Caco-2 (cell line): Measurements from ENCODE around the gene SRBD1. TPM values are rescaled to one million over a fixed set of nuclear protein-coding genes. Genes with fewer than 3 reads are reported as not detected.
A peak's percentile ranks its signal among the peaks of the same experiment; 100 is the strongest.

Experiments
- BruUV-seq: library from RNA; stranded (reverse); fragments of 400-500 nt; replicated peaks from 2 replicates; lab custom pipeline; 2021; lab: Mats Ljungman, UMichigan
- CTCF ChIA-PET: fragments of 300-600 bp; sonication (Branson Sonifier 250); formaldehyde crosslinking; loops from one replicate; lab custom pipeline; 2022; ENCODE audit warnings: antibody characterized with exemption; lab: Charles Lee
- POLR2A ChIA-PET: fragments of 300-600 bp; sonication (Branson Sonifier 250); formaldehyde crosslinking; loops from one replicate; lab custom pipeline; 2022; ENCODE audit warnings: antibody characterized with exemption; lab: Charles Lee
- DNase-seq, 2 experiments: peaks; one replicate each; pipeline versions ENCODE4 v3.0.0 to v3.0.0-alpha.2; 2020 to 2022
- H3K27me3 ChIP-seq: replicated peaks from 2 replicates; pipeline ENCODE4 v1.6.0; 2011; ENCODE audit warnings: low read length; ENCODE audit not compliant: control insufficient read depth, insufficient read depth
- H3K36me3 ChIP-seq: 2 replicates; pipeline ENCODE4 v1.5.1; 2011; ENCODE audit warnings: low read length; ENCODE audit not compliant: control insufficient read depth, insufficient read depth
- H3K4me1 ChIP-seq: fragments of 250-450 bp; sonication (Bioruptor Pico); 2 replicates; pipeline ENCODE4 v1.5.1; 2020; ENCODE audit warnings: mild to moderate bottlenecking
- H3K4me3 ChIP-seq: 2 replicates; pipeline ENCODE4 v1.5.1; 2011; ENCODE audit warnings: low read depth, mild to moderate bottlenecking, control low read depth, low read length
- H3K9me3 ChIP-seq: fragments of 250-450 bp; sonication (Bioruptor Pico); 2 replicates; pipeline ENCODE4 v1.5.1; 2020; ENCODE audit warnings: mild to moderate bottlenecking, moderate library complexity
- H3K27ac Mint-ChIP-seq: one replicate; pipeline ENCODE4 v1.8.0; 2022; ENCODE audit warnings: mixed read lengths; ENCODE audit not compliant: unreplicated experiment
- H3K27me3 Mint-ChIP-seq: one replicate; pipeline ENCODE4 v1.8.0; 2022; ENCODE audit warnings: mixed read lengths; ENCODE audit not compliant: insufficient read depth, unreplicated experiment
- H3K36me3 Mint-ChIP-seq: one replicate; pipeline ENCODE4 v1.8.0; 2022; ENCODE audit warnings: mild to moderate bottlenecking, mixed read lengths; ENCODE audit not compliant: insufficient read depth, unreplicated experiment
- H3K4me1 Mint-ChIP-seq: one replicate; pipeline ENCODE4 v1.8.0; 2022; ENCODE audit warnings: low read depth, mixed read lengths; ENCODE audit not compliant: unreplicated experiment
- H3K4me3 Mint-ChIP-seq: one replicate; pipeline ENCODE4 v1.8.0; 2022; ENCODE audit warnings: mild to moderate bottlenecking, moderate library complexity, mixed read lengths; ENCODE audit not compliant: unreplicated experiment
- H3K9me3 Mint-ChIP-seq: one replicate; pipeline ENCODE4 v1.8.0; 2022; ENCODE audit warnings: mixed read lengths; ENCODE audit not compliant: unreplicated experiment
- CTCF ChIP-seq, 2 experiments: fragments of 200-600 bp in 1 of 2; IDR thresholded peaks; 1 replicate in 1 of 2; 2 replicates in 1 of 2; pipeline versions ENCODE4 v1.5.1 to v1.8.0; 2011 to 2022; ENCODE audit warnings: antibody characterized with exemption in 1 of 2, control low read depth in 1 of 2, inconsistent platforms in 1 of 2, low read depth in 1 of 2, low read length in 1 of 2, mild to moderate bottlenecking in 1 of 2, moderate library complexity in 1 of 2; ENCODE audit not compliant: insufficient read depth in 1 of 2, severe bottlenecking in 1 of 2, unreplicated experiment in 1 of 2
- intact Hi-C: fragments of 100-400 bp; cut with micrococcal nuclease; formaldehyde crosslinking; loops from one replicate; pipeline ENCODE4 v1.10.0; 2022; ENCODE audit not compliant: unreplicated experiment
- total RNA-seq: library from RNA; stranded (reverse); gene quantifications from 2 replicates; pipeline ENCODE4 v1.2.3, GENCODE V29; 2022

The SRBD1 gene
- total RNA-seq, 1 experiment from 2014 or later = 15.8 TPM

- intact Hi-C loops = no loop called here
- Mint-ChIP-seq H3K27ac (no peak overlapping the region), H3K4me3 (peak overlapping the region; percentile 91), H3K36me3 (peaks cover 14% of the 10 kb centered on the region), H3K4me1 (peaks cover 7% of the 10 kb centered on the region), H3K9me3 (no peaks in the 10 kb centered on the region), H3K27me3 (peaks cover 13% of the 10 kb centered on the region)
- no peak overlapping the region for H3K4me3 ChIP-seq
- CTCF ChIA-PET = no interaction called here
- H3K9me3 ChIP-seq = no peaks in the 10 kb centered on the region
- BruUV-seq = no TSS peak
- POLR2A ChIA-PET = no interaction called here
- H3K36me3 ChIP-seq = no peaks in the 10 kb centered on the region
- peaks cover 5% of the 10 kb centered on the region; the same call in 1 of the 2 replicates for H3K4me1 ChIP-seq
- H3K27me3 ChIP-seq = no peaks in the 10 kb centered on the region
- TF ChIP-seq CTCF (IDR thresholded peaks at IDR 0.05; ENCODE audit: insufficient read depth in 1 of 2, low read depth in 1 of 2, low read length in 1 of 2, severe bottlenecking in 1 of 2, unreplicated experiment in 1 of 2) = no peak
- no peak for DNase-seq
These were observed 42.3 kb upstream of the SRBD1 start for GRCh38 chr2:45653122-45653913.

DNA sequence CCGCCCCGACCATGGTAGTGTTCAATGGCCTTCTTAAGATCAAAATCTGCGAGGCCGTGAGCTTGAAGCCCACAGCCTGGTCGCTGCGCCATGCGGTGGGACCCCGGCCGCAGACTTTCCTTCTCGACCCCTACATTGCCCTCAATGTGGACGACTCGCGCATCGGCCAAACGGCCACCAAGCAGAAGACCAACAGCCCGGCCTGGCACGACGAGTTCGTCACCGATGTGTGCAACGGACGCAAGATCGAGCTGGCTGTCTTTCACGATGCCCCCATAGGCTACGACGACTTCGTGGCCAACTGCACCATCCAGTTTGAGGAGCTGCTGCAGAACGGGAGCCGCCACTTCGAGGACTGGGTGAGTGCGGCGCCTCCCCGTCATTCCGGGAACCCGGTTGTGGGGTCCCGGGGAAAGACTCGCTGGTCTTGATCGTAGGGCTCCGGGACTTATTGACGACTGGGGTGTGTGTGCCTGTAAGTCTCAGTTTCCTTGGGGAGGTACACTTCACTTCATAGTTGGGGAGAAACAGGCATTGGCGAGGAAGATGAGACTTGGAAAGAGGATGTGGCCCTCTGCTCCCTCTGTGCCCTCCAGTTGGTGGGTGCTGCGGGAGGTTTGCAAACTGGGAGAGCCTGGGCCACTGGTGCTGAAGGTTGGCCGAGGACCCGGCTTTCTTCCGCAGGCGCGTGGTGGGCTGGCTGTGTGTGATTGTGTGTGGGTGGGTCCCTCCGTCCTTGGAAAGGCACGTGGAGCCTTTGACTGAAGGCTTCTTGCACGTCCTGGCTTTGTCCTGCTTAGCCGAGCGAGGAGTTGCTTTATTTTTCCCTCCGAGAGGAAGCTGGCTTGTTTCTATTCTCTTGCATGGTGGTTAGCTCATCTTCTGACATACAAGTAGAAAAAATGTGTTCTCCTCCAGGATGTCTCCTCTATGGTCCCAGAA, 41.3 kb upstream of the SRBD1 start:
- BruUV-seq = TSS peak; percentile 30
- POLR2A ChIA-PET = no interaction called here

More for the DNA sequence above, 41.3 kb upstream of the SRBD1 start:
- Histone ChIP-seq H3K4me3 (peak overlapping the region; percentile 70), H3K4me1 (peaks cover 5% of the 10 kb centered on the region; the same call in 1 of the 2 replicates), H3K27me3 (no peaks in the 10 kb centered on the region), H3K9me3 (no peaks in the 10 kb centered on the region), H3K36me3 (no peaks in the 10 kb centered on the region)
- DNase-seq = no peak
- Mint-ChIP-seq H3K4me3 (peak overlapping the region; percentile 91), H3K4me1 (peaks cover 14% of the 10 kb centered on the region), H3K9me3 (no peaks in the 10 kb centered on the region), H3K27ac (no peak overlapping the region), H3K27me3 (peaks cover 13% of the 10 kb centered on the region), H3K36me3 (peaks cover 14% of the 10 kb centered on the region)
- intact Hi-C loops = no loop called here
- no peak for TF ChIP-seq CTCF (IDR thresholded peaks at IDR 0.05; ENCODE audit: insufficient read depth in 1 of 2, low read depth in 1 of 2, low read length in 1 of 2, severe bottlenecking in 1 of 2, unreplicated experiment in 1 of 2)
- CTCF ChIA-PET = interaction anchor here (0.6 kb wide), 2 partner anchors 207 to 1308 kb away, joined by 4 to 7 read pairs; no protein-coding TSS in a partner anchor
